IMR-90 (cell line): ENCODE data around the gene AFG3L2. TPM values are rescaled to one million over a fixed set of nuclear protein-coding genes. Genes with fewer than 3 reads are reported as not detected.
A peak's percentile ranks its signal among the peaks of the same experiment; 100 is the strongest.

Source experiments
- ATAC-seq: fragments of 200-7000 bp; cut with Tn5 transposase; 2 replicates; pipeline ENCODE4 v1.9.1; 2020; ENCODE audit warnings: low read depth, mild to moderate bottlenecking, moderate library complexity
- BruUV-seq: library from RNA; stranded (reverse); fragments of 400-500 nt; replicated peaks from 2 replicates; lab custom pipeline; 2021; lab: Mats Ljungman, UMichigan
- CTCF ChIA-PET: fragments of 300-600 bp; formaldehyde crosslinking; extraction: SDS; loops from one replicate; lab custom pipeline; 2021; ENCODE audit warnings: antibody characterized with exemption; lab: Yijun Ruan, JAX
- POLR2A ChIA-PET: fragments of 300-600 bp; sonication (Branson Sonifier 250); formaldehyde crosslinking; loops from one replicate; lab custom pipeline; 2022; ENCODE audit warnings: antibody characterized with exemption; ENCODE audit not compliant: unreplicated experiment; lab: Charles Lee
- DNase-seq: peaks from one replicate; pipeline ENCODE4 v3.0.0; 2013
- H2AFZ ChIP-seq: replicated peaks from 2 replicates; pipeline ENCODE3; 2013; ENCODE audit warnings: low read length, mild to moderate bottlenecking; ENCODE audit not compliant: poor library complexity
- H2AK5ac ChIP-seq: 2 replicates; pipeline ENCODE4 v1.6.1; 2013; ENCODE audit warnings: low read depth, low read length, inconsistent platforms
- H2AK9ac ChIP-seq: replicated peaks from 2 replicates; pipeline ENCODE3; 2013; ENCODE audit warnings: mild to moderate bottlenecking, low read depth, low read length, moderate library complexity; ENCODE audit not compliant: poor library complexity
- H2BK120ac ChIP-seq: 2 replicates; pipeline ENCODE4 v1.6.1; 2013; ENCODE audit warnings: low read depth, low read length, inconsistent platforms
- H2BK15ac ChIP-seq: 3 replicates; pipeline ENCODE4 v1.6.1; 2013; ENCODE audit warnings: low read depth, low read length, inconsistent platforms
- H2BK20ac ChIP-seq: 2 replicates; pipeline ENCODE4 v1.6.1; 2013; ENCODE audit warnings: low read depth, mild to moderate bottlenecking, inconsistent platforms, low read length, moderate library complexity
- H2BK5ac ChIP-seq: 2 replicates; pipeline ENCODE4 v1.6.1; 2013; ENCODE audit warnings: mild to moderate bottlenecking, low read depth, low read length, inconsistent platforms; ENCODE audit not compliant: poor library complexity, severe bottlenecking
- H3K14ac ChIP-seq: replicated peaks from 2 replicates; pipeline ENCODE4 v1.6.1; 2013; ENCODE audit warnings: low read depth, low read length, inconsistent platforms
- H3K18ac ChIP-seq: 2 replicates; pipeline ENCODE4 v1.6.1; 2013; ENCODE audit warnings: low read depth, low read length, control low read depth
- H3K23ac ChIP-seq: 2 replicates; pipeline ENCODE4 v1.6.1; 2013; ENCODE audit warnings: low read depth, low read length, inconsistent platforms
- H3K27ac ChIP-seq: 2 replicates; pipeline ENCODE4 v1.5.1; 2013; ENCODE audit warnings: mild to moderate bottlenecking, control low read depth, low read length; ENCODE audit not compliant: insufficient read depth
- H3K27me3 ChIP-seq: 2 replicates; pipeline ENCODE4 v1.6.1; 2013; ENCODE audit warnings: low read length; ENCODE audit not compliant: control insufficient read depth, insufficient read depth
- H3K36me3 ChIP-seq: 2 replicates; pipeline ENCODE4 v1.6.1; 2013; ENCODE audit warnings: low read length, mixed read lengths; ENCODE audit not compliant: control insufficient read depth, insufficient read depth
- H3K4ac ChIP-seq: 2 replicates; pipeline ENCODE4 v1.6.1; 2013; ENCODE audit warnings: low read depth, low read length, inconsistent platforms
- H3K4me1 ChIP-seq: 2 replicates; pipeline ENCODE4 v1.6.1; 2013; ENCODE audit warnings: low read length, mixed read lengths; ENCODE audit not compliant: control insufficient read depth, insufficient read depth
- H3K4me2 ChIP-seq: 2 replicates; pipeline ENCODE4 v1.6.1; 2013; ENCODE audit warnings: low read depth, mild to moderate bottlenecking, control low read depth, low read length, moderate library complexity
- H3K4me3 ChIP-seq: 2 replicates; pipeline ENCODE4 v1.5.1; 2013; ENCODE audit warnings: low read depth, mild to moderate bottlenecking, control low read depth, low read length, moderate library complexity; ENCODE audit not compliant: insufficient read depth
- H3K56ac ChIP-seq: 2 replicates; pipeline ENCODE4 v1.6.1; 2013; ENCODE audit warnings: low read length, inconsistent platforms; ENCODE audit not compliant: insufficient read depth; ENCODE audit errors: extremely low read depth
- H3K79me1 ChIP-seq, 2 experiments: 2 replicates each; pipeline ENCODE4 v1.6.1; 2013; ENCODE audit warnings: low read length in 2 of 2, inconsistent platforms in 1 of 2, low read depth in 1 of 2
- H3K9ac ChIP-seq: 2 replicates; pipeline ENCODE4 v1.6.1; 2013; ENCODE audit warnings: low read depth, low read length, control low read depth
- H3K9me1 ChIP-seq: 2 replicates; pipeline ENCODE4 v1.6.1; 2013; ENCODE audit warnings: low read length, inconsistent platforms; ENCODE audit not compliant: insufficient read depth
- H3K9me3 ChIP-seq: 2 replicates; pipeline ENCODE4 v1.6.1; 2013; ENCODE audit warnings: low read length; ENCODE audit not compliant: control insufficient read depth, insufficient read depth
- H4K20me1 ChIP-seq: 2 replicates; pipeline ENCODE4 v1.6.1; 2013; ENCODE audit warnings: low read length, inconsistent platforms; ENCODE audit not compliant: insufficient read depth
- H4K5ac ChIP-seq: 2 replicates; pipeline ENCODE4 v1.6.1; 2013; ENCODE audit warnings: mild to moderate bottlenecking, low read depth, low read length, control low read depth
- H4K8ac ChIP-seq, 2 experiments: 2 replicates each; pipeline ENCODE4 v1.6.1; 2013; ENCODE audit warnings: low read depth in 2 of 2, low read length in 2 of 2, control low read depth in 1 of 2, inconsistent platforms in 1 of 2
- H4K91ac ChIP-seq: 2 replicates; pipeline ENCODE4 v1.6.1; 2013; ENCODE audit warnings: low read depth, low read length, inconsistent platforms; ENCODE audit not compliant: insufficient read depth
- MAFK ChIP-seq: IDR thresholded peaks from 2 replicates; pipeline ENCODE4 v1.6.1; 2012; ENCODE audit warnings: low read depth, low read length, improper control_type of control experiment
- POLR2A ChIP-seq: IDR thresholded peaks from 2 replicates; pipeline ENCODE4 v1.6.1; 2012; ENCODE audit warnings: mild to moderate bottlenecking, low read depth, low read length
- RCOR1 ChIP-seq: IDR thresholded peaks from 2 replicates; pipeline ENCODE4 v1.6.1; 2012; ENCODE audit warnings: mild to moderate bottlenecking, low read length, improper control_type of control experiment; ENCODE audit not compliant: insufficient replicate concordance
- WGBS, 2 experiments: methylation state at CpG; one replicate each; pipeline versions ENCODE4 v1.1.5 to v1.1.7; 2013; ENCODE audit warnings: missing lambda C conversion rate in 2 of 2; ENCODE audit not compliant: insufficient read length in 1 of 2; ENCODE audit errors: extremely low coverage in 2 of 2; 5-methylcytosine and 5-hydroxymethylcytosine counted together
- dilution Hi-C: fragments of 300-500 bp; cut with HindIII; formaldehyde crosslinking; loops from one replicate; pipeline ENCODE4 v1.14.3; 2018; ENCODE audit warnings: low sequenced_read_pairs; ENCODE audit not compliant: unreplicated experiment
- in situ Hi-C: fragments of 300-500 bp; cut with MboI; formaldehyde crosslinking; loops from 3 replicates; pipeline ENCODE4 v1.14.3; 2019; ENCODE audit warnings: low sequenced_read_pairs, inconsistent platforms, mixed read lengths
- intact Hi-C: fragments of 100-400 bp; cut with micrococcal nuclease; formaldehyde crosslinking; loops from 2 replicates; pipeline ENCODE4 v1.10.0; 2022
- polyA plus RNA-seq, 3 experiments: library from polyadenylated mRNA; depleted of rRNA; stranded (reverse); fragments of >200 nt; gene quantifications; 2 replicates each; pipeline ENCODE4 v1.2.3, GENCODE V29; 2012; ENCODE audit warnings: low replicate concordance in 1 of 3
- total RNA-seq: library from RNA; depleted of rRNA; stranded (reverse); fragments of >200 nt; gene quantifications from 2 replicates; pipeline ENCODE4 v1.2.3, GENCODE V29; 2012

The AFG3L2 gene
- total and polyA plus RNA-seq, 2 of the 4 experiments (the other 2 are of a cell fraction) = 26.9 to 37.6 TPM

- Histone ChIP-seq H4K8ac (no peak overlapping the region), H3K4me3 (no peak overlapping the region), H2AK9ac (no peak overlapping the region), H3K14ac (no peak overlapping the region), H3K18ac (no peak overlapping the region), H3K79me1 (peaks cover 17 to 50% of the 10 kb centered on the region in 2 experiments; a peak in 3 of 4 replicates), H3K4ac (no peak overlapping the region), H4K5ac (no peak overlapping the region), H3K4me2 (no peak overlapping the region), H3K56ac (no peak overlapping the region), H3K9ac (no peak overlapping the region), H2AK5ac (no peak overlapping the region), H2BK120ac (no peak overlapping the region), H3K27ac (no peak overlapping the region), H3K36me3 (peaks cover 35% of the 10 kb centered on the region), H4K20me1 (peaks cover 3% of the 10 kb centered on the region; the same call in 1 of the 2 replicates), H2BK15ac (no peak overlapping the region), H2BK5ac (no peak overlapping the region), H2BK20ac (no peak overlapping the region), H3K4me1 (no peaks in the 10 kb centered on the region), H2AFZ (no peak overlapping the region), H3K27me3 (no peaks in the 10 kb centered on the region), H4K91ac (no peak overlapping the region), H3K23ac (no peak overlapping the region), H3K9me1 (peaks cover 17% of the 10 kb centered on the region), H3K9me3 (no peaks in the 10 kb centered on the region)
- TF ChIP-seq MAFK (0 out of 2 replicates have a peak, but pooled peaks have one; percentile 9), POLR2A (no peak), RCOR1 (no peak)
- DNase-seq (no peak), ATAC-seq (no peak)
- POLR2A ChIA-PET = no interaction called here
- BruUV-seq = no TSS peak
- dilution Hi-C loops (no loop called here), in situ Hi-C loops (no loop called here), intact Hi-C loops (no loop called here)
- 96% methylated on average over 3 of the region's 11 CpGs; no CpG with 5 or more reads in 1 of the 2 experiments for WGBS, 2 experiments
- CTCF ChIA-PET = no interaction called here
These were observed 14.4 kb downstream of the AFG3L2 start for GRCh38 chr18:12362473-12363174.
